NCI-H2029 treated with DMSO at 0.1 percent for 48 hours (cell line): ENCODE measurements around the gene PITPNB.

Source experiments
- DNase-seq: peaks from one replicate; lab custom pipeline; 2025; lab: John Stamatoyannopoulos, UW

The PITPNB gene

DNA sequence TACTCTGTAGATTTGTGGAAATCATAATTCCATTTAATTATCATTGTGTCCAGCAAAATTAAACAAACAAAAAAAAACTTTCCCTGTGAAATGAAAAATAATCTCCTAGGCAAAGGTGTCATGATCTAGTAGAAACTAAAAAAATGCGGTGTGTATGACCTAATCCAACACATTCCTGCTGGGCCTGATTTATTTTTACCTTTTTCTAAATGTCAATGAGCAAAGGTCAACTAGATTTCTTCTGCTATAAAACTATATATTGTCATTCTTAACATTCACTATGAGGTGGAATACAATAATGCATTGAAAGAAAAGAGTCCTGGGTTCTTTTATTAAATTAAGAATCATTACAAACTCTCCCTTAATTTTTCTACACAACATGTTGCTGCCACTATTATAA, 60.4 kb downstream of the PITPNB start:
- no peak for DNase-seq

DNA sequence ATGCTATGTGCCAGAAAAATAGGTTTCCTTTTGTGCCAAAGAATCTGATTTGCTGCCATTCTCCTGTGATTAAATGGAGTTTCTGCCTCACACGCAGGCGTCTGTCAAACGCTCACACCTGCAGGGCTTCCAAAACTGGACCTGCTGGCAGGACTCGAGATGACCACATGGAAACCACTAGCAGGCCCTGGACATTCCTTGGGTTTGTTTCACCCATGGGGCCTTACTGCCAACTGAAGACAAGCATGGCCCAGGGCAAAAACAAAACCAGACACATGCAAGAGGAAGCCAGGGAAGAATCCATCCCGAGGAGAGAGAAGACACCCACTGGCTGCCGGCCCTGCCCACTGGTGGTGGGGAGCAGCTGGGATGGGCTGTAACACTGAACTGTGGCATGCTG, 61.6 kb downstream of the PITPNB start:
- DNase-seq, result no peak

DNA sequence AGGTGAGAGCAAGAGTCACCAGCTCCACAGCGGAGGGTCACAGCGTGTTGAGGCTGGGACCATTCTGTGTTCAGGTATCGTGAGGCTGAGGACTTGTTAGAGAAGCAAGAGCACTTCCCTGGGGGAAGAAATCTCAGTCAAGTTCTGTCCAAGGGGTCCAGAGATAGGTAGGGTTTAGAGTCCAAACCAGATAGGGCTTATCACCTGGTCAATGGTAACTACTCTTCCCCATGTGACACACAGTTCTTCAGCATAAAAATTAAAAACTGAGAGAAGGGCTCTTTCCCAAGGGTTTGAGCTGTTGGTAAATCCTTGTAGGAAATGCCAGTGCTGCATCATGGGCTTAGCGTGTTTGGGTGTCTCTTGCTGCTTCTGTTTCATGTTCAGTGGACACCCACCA, 62.7 kb downstream of the PITPNB start:
- no peak for DNase-seq

DNA sequence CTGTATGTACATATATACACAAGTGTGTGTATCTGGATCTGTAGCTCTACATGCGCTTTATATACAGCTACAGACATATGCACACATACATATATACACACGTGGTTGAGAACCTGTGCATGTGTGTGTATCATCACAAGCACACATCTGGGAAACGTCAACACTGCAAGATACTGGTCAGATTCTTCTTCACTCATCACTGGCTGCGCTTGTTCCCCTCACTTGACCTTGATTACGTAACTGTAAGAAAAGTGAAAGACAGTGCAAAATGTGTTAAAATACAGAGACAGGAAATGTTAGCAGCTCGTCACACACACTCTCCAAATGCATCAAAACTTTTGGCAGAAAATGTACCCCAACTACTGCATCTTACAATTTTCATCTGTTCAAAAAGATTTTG, 65.6 kb downstream of the PITPNB start:
- DNase-seq, result no peak

DNA sequence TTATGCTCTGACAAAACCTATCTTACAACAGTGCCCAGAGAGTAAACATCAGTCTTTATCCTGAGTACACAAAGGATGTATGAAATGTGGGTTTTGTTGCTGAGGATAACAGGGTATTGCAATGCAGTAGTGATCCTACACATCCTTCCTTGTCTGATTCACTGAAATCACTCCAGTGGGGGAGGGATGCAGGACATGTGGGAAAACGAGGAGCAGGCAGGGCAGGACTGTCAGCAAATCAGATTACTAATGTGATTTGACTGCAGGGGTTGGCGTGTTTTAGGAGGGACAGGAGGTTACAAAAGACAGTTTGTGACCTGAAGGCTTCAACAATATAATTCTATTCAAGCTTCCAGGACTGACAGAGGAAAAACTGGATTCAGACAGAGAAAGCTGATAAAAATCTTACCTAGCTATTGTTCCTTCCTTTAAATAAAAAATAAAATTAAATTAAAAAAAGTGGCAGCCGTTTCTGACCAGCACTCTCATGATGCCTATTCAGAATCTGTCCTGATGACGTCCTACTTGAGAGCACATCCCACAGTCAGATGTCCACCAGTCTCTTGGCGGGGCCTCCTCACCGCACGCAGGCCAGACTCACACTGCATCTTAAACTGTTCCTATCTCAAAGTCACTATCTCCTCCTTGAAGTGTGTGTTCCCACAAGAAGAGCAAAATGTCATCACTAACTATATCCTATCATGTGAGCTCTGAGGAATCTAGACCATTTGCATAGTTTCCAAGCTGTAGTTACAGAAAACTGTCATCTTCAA, 66.9 kb downstream of the PITPNB start:
- no peak for DNase-seq

DNA sequence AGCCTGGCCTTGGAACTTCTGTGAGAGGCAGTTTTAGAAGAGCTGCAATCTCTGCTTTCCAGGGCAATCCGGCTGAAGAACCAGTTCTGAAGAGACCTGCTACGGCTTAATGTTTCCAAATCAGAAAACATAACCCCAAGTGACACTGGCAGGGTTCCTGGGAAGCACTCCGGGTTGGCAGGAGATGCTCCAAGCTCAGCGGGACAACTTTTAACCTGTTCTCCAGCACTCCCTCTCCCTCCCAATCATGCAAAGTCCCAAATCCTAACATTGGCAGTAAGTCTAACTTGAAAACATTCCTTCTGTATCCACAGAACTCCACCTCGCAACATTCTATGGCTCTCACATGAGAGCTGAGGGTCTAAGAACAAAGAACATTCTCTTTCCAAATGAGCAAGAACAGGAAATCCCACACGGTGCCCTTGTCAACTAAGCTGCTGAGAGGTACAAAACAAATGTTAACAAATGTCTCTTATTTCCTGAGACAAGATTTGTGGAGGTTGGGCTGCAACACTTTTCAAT, 69.0 kb downstream of the PITPNB start:
- DNase-seq, result no peak

DNA sequence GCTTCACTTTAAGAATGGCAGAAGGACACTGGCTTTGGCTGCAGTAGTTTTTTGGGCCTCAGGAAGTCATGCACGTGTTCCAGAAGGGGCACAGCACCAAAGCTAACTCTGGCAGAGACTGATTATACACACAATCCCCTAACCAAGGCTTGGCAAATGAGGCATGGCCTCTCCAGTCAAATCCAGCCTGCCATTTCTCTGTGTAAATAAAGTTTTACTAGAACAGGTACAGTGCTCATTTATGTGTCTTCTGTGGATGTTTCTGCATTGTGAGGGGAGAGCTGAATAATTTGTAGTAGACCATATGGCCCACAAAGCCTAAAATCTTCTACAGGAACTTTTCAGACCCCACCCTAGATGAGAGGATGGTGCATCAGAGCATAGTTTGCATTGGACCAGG, 71.1 kb downstream of the PITPNB start:
- no peak for DNase-seq

DNA sequence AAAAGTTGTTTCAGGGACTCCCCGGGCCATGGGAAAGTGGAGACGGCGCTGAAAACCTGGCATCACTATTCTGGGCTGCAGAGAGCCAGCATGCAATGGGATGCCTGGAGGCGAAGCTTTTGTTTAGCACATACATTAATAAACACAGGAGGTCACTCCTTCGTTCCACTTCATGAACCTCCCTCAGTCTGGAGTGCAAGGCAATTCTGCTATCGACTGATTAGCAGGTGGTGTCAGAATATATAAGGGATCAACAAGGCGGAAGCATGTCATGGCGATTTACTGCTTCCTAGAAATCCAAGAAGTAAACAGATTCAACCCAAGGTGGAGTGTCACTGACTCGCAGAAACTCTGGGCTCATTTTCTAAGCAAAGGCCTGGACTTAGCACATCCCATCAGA, 72.1 kb downstream of the PITPNB start:
- no peak for DNase-seq

DNA sequence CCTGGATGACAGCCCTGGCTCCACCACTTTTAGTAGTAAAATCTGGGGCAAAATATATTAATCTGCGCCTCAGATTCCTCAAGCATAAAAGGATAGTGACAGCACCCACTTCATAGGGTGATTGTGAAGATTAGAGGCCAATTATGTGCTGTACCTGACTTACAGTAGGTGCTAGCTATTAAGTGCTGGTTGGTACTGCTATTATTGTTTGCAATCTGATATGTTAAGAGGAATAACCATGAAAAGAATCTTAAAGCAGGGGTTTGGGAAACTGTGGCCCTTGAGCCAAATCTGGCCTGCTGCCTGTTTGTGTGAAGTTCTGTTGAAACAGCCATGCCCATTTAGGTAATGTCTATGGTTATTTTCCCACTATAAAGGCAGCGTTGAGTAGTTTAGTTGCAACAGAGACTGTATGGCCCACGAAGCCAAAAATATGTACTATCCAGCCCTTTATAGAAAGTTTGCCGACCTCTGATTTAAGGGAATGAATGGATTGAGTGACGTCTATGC, 72.8 kb downstream of the PITPNB start:
- no peak for DNase-seq

DNA sequence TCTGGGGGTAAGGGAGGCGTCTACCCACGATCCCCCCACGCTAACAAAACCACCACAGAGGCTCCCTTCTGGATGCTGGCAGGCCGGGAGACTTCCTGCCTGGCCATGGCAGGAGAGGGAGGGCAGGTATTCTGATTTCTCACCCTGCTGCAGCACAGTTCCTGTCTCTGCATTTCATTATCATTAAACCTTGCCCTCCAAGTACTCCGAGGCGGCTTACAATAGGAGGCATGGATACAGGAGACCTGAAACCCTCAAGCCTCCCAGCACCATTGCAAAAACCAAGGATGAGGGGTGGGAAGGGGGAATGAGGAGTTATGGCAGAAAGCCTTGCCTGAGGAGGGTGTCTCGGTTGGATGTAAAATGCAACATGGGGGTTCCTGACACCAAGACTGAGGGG, 73.4 kb downstream of the PITPNB start:
- DNase-seq, result no peak

DNA sequence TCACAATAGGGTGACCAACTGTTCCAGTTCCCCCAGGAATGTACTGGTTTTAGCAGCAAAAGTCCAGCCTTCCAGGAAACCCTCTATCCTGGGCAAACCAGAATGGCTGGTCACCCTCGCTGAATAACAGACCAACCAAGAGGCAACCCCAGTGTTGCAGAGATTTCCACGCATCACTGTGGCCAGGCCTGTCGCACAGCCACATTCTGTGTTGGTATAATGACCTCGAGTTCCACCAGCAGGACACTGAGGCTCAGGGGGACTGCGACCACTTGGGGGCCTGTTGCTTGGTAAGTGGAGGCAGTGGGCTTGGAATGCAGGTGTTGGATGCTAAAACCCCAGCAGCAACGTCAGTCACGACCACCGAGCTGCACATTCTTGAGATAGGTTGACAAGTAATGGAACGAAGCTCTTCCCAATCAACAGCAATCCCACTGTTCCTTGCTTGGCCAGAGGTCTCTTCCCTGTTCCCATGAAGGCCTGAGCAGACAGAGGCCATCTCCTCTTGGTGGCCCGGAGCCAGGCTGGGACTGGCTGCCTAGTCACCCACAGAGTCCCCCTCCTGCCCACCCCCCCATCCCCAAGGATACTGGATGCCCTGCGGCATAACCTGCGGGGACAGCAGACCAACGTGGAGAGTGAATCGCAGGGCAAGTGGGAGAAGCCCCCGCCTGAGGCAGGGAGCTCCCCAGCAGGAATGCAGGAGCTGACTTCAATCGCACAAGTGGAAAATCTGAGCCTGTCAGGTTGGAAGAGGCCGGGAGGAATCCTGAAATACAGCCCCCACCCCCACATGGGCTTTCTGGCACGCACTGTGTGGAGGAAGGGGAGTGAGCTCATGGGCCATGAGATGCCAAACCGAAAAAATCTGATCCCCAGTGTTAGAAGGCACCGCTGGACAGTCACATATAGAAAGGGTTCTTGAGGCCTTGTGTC, 74.1 kb downstream of the PITPNB start:
- DNase-seq, result no peak

DNA sequence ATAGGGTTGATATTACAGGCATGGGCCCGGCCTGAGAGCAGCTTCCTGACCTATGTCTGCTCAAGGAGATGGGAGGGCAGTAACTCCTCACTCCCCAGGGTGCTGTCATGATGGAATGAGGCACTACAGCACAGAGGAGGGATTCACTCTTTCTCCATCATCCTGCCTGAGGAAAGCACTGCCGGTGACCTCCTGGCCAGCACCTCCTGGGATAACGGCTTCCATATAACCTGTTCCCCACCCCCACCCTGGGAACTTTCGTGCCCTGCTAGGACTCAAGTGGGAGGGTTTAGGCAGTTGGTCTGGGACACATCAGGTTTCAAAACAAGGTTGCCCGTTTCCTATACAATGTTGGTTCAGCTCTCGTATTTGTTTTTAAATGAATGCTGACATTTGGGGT, 74.8 kb downstream of the PITPNB start:
- no peak for DNase-seq

DNA sequence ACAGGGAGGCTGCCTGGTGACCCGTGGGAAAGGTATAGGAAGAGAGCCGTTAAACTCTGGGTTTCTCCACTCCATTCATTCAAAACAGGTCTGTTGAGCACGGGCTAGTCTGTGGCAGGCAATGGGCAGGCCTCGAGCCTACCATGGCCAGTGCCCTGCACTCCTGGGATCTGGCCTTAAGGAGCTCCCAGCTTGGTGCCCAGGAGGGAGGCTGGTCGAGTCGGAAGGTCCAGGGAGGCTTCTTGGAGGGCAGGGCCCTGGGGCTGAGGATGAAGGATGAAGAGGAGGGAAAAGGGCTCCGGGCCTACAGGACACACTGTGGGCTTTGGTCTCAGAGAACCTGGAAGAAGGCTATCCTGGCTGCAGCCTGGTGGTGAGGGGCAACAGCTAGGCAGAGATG, 75.6 kb downstream of the PITPNB start:
- DNase-seq, result no peak

DNA sequence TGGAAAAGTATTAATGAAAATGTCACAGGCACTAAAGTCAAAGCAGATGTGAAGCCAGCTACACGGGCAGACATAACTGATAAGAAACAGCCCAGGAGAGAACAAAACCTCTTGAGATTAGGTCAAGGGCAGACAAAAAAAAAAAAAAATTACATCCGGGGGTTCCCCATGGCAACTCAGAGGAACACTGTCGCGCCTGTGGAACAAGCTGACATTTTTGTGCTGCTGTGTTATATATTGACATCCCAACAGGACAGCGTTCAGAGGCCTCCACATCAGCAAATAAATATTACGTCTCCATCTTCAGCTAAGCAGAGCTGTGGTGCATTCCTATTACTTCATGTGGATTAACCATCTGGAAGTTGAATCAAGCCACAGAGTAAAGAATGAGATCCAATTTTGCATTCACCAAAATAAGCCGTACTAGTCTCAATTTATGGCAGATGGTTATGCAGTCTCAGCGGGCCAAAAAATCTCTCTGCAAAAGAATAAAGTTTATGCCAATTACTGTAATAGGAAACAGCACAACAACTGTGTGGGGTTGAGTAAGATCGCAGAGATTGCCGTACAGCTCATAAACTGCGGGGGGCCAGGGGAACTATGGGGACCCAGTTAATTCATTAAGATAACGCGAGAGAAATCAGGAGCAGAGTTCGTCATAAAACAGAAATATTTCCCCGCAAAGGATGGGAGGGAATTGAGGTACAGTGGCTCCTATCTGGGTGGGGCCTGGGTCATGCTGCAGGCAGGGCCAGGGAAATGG, 76.2 kb downstream of the PITPNB start:
- DNase-seq, result no peak

DNA sequence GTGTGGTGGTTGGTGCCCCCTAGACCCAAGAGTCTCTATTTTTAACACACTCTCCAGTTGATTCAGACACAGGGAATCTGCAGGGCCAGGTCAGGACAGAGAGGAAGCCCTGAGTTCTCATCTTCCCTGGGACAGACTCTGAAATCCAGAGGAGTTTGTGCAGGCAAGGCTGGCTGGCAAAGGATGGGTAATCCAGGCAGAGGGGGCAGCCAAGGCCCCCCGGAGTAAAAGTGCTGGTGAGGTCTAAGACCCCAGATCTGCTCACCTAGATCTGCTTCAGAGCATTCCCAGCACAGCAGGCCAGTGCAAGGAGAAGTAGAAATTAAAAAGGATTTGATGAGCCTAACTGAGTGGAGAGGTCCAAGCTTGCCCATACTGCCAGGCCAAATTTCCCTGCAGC, 76.9 kb downstream of the PITPNB start:
- DNase-seq, result no peak

DNA sequence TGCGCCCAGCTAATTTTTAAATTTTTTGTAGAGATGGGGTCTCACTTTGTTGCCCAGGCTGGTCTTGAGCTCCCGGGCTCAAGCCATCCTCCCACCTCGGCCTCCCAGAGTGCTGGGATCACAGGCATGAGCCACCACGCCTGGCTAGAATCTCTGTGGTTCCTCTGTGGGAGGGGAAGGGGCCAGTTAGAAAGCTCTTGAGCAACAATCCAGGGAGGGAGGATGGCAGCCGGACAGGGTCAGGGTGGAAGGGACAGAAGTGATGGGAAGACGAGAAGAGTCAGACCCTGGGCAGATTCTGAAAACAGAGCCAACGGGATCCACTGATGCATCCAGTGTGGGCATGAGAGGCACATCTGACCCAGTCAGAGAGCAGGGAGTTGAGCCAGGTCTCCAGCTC, 78.6 kb downstream of the PITPNB start:
- DNase-seq, result no peak

DNA sequence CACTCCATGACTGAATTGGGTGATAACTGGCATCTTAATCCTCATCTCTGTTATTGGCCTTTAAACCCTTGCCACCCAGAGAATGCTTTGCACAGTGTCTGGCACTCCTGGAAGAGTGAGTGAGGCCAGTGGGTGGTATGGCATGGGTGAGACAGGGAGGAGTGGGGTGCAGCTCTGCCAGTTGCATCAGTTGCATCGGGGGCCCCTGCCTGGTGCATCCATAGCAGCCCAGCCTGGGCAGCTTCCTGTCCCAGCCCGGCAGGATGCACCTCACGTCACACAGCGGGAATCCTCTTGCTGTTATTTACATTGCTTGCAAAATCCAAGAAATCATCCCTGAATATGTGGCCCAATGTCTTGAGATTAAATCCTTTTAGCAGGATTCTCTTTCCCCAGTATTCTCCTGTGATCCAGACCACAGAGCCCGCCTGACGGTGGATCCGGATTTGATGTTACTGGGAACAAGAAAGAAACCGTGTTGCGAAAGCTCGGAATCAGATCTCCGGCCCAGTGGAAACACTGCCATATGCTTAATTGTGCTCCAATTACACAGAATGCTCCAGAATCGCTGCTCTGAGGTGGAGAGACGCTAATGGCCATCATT, 79.9 kb downstream of the PITPNB start:
- DNase-seq, result no peak

DNA sequence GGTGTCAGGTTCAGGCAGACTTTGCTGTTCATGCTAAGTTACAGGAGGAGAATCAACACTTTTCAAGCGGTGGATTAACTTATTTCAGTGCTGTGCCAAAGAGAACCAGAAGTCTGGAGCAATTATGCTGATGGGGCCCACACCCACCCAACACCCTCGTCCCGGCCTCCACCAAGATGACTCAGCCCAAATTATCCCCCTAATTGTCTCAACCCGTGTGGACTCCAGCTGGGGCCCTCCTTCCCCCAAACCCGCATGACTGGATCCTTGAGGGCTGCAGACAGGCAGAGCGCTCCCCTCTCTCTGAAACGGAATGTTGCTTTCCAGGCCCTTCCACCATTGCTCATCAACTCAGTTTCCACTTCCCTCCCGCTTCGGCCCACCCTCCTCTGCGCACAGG, 82.9 kb downstream of the PITPNB start:
- no peak for DNase-seq

DNA sequence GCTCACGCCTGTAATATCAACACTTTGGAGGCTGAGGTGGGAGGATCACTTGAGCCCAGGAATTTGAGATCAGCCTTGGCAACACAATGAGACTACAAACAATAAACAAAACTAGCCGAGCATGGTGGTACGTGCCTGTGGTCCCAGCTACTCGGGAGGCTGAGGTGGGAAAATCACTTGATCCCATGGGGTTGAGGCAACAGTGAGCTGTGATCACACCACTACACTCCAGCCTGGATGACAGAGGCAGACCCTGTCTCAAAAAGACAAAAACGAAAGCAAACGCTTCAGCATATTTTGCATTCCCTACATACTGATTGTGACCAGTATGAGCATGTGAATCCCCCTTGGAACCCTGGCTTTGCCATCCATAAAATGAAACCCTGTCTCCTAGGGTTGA, 83.6 kb downstream of the PITPNB start:
- no peak for DNase-seq

DNA sequence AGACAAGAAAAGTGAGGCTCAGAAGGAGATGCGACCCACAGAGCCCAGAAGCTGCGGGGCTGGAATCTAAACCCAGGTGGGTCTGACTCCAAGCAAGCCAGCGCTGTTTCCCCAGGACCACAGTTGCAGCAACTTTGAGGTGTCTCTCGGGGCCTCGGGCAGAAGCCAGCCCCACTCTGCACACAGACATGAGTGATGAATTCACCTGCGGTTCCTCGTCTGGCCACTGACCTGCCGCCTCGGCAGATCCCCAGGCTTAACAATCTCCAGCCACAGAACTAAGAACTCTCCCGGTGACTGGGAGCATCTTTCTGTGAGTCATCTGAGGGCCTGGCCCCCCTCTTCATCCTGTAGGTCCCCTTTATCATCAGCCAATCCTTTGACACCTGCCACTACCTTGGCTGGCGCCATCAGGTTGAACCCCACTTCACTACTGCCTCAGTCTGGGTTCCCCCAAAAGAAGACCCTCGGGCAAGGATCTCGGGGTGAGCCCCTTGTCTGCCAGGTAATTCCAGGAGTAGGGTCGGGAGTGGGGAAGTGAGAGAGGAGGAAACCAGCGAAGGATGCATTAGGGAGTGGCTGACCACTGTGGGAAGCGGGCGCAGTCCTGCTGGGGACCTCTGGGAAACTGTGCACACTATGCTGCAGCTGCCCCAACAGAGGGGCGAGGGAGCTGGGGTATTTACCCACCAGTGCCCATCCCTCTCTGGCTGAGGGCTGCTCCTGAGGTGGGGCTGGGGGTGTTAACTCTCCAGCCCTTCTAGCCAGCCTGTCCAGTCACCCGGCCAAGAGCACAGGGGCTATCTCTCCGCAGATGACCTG, 84.5 kb downstream of the PITPNB start:
- no peak for DNase-seq

DNA sequence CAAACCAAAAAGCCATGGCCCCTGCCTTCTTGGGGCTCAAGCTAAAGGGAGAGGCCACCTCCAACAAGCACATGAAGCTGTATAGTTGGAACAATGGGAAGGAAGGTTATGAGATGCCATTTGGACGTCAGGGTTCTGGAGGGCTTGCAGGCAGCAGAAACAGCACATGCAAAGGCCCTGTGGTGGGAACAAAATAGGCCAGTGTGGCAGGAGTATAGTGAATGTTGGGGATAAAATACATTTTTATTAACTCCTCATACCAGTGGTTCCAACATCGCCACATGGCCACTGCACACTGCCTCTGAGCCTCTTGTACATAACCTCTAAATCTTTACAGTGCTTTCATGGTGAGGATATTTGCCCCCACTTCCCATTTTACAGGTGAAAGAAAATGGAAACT, 85.3 kb downstream of the PITPNB start:
- DNase-seq, result no peak
